Testis (tissue), 3 donors: ENCODE results near the gene LRP2. TPM values are rescaled to one million over a fixed set of nuclear protein-coding genes. Genes with fewer than 3 reads are reported as not detected.

Experiments used
- DNase-seq: peaks from one replicate; pipeline ENCODE4 v3.0.0-alpha.2; 2019
- H3K27ac ChIP-seq, 2 donors: fragments of 200-600 bp; sonication (generic); one replicate each; pipeline ENCODE4 v1.5.1; 2019
- H3K27me3 ChIP-seq: fragments of 200-600 bp; sonication (generic); one replicate; pipeline ENCODE4 v1.5.1; 2019
- H3K36me3 ChIP-seq: fragments of 200-600 bp; sonication (generic); one replicate; pipeline ENCODE4 v1.5.1; 2017; ENCODE audit warnings: low read depth; ENCODE audit errors: missing control alignments
- H3K4me1 ChIP-seq: fragments of 200-600 bp; sonication (generic); one replicate; pipeline ENCODE4 v1.5.1; 2019
- H3K4me3 ChIP-seq, 2 donors: fragments of 200-600 bp; sonication (generic); one replicate each; pipeline ENCODE4 v1.5.1; 2017 to 2019
- H3K9me3 ChIP-seq: fragments of 200-600 bp; sonication (generic); one replicate; pipeline ENCODE4 v1.5.1; 2017
- POLR2A ChIP-seq: fragments of 450-650 bp; IDR thresholded peaks from one replicate; pipeline ENCODE4 v1.6.1; 2017; ENCODE audit warnings: antibody characterized with exemption, mild to moderate bottlenecking, moderate library complexity
- WGBS, 2 donors: methylation state at CpG; one replicate each; pipeline ENCODE4 v1.1.5; 2018; 5-methylcytosine and 5-hydroxymethylcytosine counted together
- intact Hi-C: fragments of 100-400 bp; cut with DNase I; formaldehyde crosslinking; loops from one replicate; pipeline ENCODE4 v1.15.1; 2023; ENCODE audit warnings: low total_unique reads
- polyA plus RNA-seq: library from polyadenylated mRNA; stranded (reverse); fragments of 350-450 nt; fragmentation: Illumina TruSeq; extraction: RNeasy Lipid Tissue Mini Kit (QIAGEN cat#74804); gene quantifications from one replicate; pipeline ENCODE4 v1.2.3, GENCODE V29; 2014; ENCODE audit warnings: low read depth, low replicate concordance; ENCODE audit not compliant: insufficient read depth
- total RNA-seq, 2 donors: library from RNA; depleted of rRNA; stranded (reverse); fragments of >200 nt; gene quantifications; one replicate each; pipeline ENCODE4 v1.2.3, GENCODE V29; 2016
- TF ChIP-seq, protein P1 (sequence below), 3 experiments: fragments of 450-650 bp in 2 of 3; fragments of 200-600 bp in 1 of 3; sonication (generic) in 1 of 3; IDR thresholded peaks; one replicate each; pipeline ENCODE4 v1.5.1; 2016 to 2019; ENCODE audit warnings: antibody characterized with exemption in 3 of 3, mild to moderate bottlenecking in 2 of 3, moderate library complexity in 1 of 3

The LRP2 gene
- total and polyA plus RNA-seq, 3 donors from 2014 or later = 3.0 to 9.3 (median 4.1) TPM

DNA sequence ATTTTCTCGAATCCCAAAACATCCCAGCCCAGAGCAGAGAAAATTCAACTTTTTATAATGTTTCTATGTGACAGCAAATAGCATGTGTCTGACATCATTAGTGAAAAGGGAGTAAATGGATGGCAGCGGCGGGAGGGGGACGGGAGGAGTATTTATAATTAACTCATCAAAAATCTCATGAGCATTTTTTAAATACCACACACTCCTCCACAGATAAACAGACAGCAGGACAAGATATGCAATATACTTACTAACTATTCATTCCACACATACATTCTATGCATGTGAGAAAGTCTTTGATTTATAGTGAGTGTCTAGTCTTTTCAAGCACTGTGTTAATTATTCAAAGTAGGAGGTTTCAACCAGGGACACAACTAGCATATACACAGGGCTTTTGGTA is 107.6 kb downstream of the LRP2 start:
- no peaks in the 10 kb centered on the region for H3K36me3 ChIP-seq
- TF ChIP-seq POLR2A = no peak
- TF ChIP-seq, protein P1, sequence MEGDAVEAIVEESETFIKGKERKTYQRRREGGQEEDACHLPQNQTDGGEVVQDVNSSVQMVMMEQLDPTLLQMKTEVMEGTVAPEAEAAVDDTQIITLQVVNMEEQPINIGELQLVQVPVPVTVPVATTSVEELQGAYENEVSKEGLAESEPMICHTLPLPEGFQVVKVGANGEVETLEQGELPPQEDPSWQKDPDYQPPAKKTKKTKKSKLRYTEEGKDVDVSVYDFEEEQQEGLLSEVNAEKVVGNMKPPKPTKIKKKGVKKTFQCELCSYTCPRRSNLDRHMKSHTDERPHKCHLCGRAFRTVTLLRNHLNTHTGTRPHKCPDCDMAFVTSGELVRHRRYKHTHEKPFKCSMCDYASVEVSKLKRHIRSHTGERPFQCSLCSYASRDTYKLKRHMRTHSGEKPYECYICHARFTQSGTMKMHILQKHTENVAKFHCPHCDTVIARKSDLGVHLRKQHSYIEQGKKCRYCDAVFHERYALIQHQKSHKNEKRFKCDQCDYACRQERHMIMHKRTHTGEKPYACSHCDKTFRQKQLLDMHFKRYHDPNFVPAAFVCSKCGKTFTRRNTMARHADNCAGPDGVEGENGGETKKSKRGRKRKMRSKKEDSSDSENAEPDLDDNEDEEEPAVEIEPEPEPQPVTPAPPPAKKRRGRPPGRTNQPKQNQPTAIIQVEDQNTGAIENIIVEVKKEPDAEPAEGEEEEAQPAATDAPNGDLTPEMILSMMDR (IDR thresholded peaks at IDR 0.05) = no peak
- no peak overlapping the region for H3K4me3 ChIP-seq
- H3K9me3 ChIP-seq = no peaks in the 10 kb centered on the region
- no peak overlapping the region for H3K27ac ChIP-seq
- no peak for DNase-seq
- intact Hi-C loops = no loop called here
- WGBS, 2 donors = 46 to 47% methylated on average over 4 of the region's 4 CpGs
- H3K27me3 ChIP-seq = no peaks in the 10 kb centered on the region
- H3K4me1 ChIP-seq = no peaks in the 10 kb centered on the region

- no peak for TF ChIP-seq POLR2A
- TF ChIP-seq, protein P1 (IDR thresholded peaks at IDR 0.05) = no peak
- DNase-seq = no peak
- intact Hi-C loops = no loop called here
- Histone ChIP-seq H3K27me3 (no peaks in the 10 kb centered on the region), H3K9me3 (no peaks in the 10 kb centered on the region), H3K36me3 (no peaks in the 10 kb centered on the region), H3K27ac (no peak overlapping the region), H3K4me1 (no peaks in the 10 kb centered on the region), H3K4me3 (no peak overlapping the region)
- WGBS, 2 donors = 89 to 91% methylated on average over 4 of the region's 4 CpGs
Observed at GRCh38 chr2:169247211-169247610, 115.1 kb downstream of the LRP2 start.

GRCh38 chr2:169240405-169240804 is 121.9 kb downstream of the LRP2 start:
- TF ChIP-seq, protein P1 (IDR thresholded peaks at IDR 0.05) = no peak
- TF ChIP-seq POLR2A = no peak
- Histone ChIP-seq H3K4me3 (no peak overlapping the region), H3K27me3 (no peaks in the 10 kb centered on the region), H3K9me3 (no peaks in the 10 kb centered on the region), H3K27ac (no peak overlapping the region), H3K4me1 (no peaks in the 10 kb centered on the region), H3K36me3 (no peaks in the 10 kb centered on the region)
- intact Hi-C loops = no loop called here
- DNase-seq = no peak
- WGBS, 2 donors = 90 to 96% methylated on average over 1 of the region's 1 CpG

DNA sequence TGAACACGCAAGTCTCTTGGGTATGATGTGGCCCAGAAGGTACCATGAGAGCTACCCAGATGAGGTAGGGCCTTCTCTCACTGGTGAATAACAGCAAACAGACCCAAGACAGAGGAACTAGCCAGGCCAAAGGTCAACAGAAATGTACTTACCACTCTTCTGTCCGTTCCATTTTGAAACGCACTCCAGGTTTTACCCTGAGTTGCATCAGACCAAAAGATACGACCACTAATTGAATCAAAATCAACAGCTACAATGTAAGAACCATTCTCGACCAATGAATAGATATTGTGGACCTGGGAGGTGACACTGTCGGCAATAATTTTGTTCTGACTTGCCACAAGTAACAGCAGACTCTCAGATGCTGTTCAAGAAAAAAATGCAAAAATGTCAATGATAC is 124.4 kb downstream of the LRP2 start:
- no peaks in the 10 kb centered on the region for H3K9me3 ChIP-seq
- no peak overlapping the region for H3K4me3 ChIP-seq
- no peaks in the 10 kb centered on the region for H3K27me3 ChIP-seq
- no peaks in the 10 kb centered on the region for H3K36me3 ChIP-seq
- no peaks in the 10 kb centered on the region for H3K4me1 ChIP-seq
- DNase-seq = no peak
- intact Hi-C loops = no loop called here
- WGBS, 2 donors = 80 to 83% methylated on average over 6 of the region's 6 CpGs
- no peak for TF ChIP-seq POLR2A
- TF ChIP-seq, protein P1 (IDR thresholded peaks at IDR 0.05) = no peak
- H3K27ac ChIP-seq = no peak overlapping the region

DNA sequence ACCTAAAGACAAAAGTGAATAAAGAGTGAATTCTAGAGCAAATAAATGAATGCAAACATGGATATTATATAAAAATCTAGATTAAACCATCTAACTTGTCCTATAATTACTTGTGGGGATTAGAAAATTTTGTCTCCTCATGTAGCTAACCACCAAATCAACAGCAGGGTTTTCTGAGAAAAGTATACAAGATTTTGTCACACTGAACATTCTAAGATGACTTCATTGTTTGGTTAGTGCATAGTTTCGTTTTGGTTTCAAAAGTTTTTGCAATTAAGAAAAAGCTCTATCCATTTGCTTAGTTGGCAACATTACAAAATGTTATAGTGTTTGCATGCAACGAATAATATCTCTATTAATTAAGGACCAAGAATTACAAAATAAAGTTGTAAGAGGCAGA is 125.0 kb downstream of the LRP2 start:
- Histone ChIP-seq H3K4me3 (no peak overlapping the region), H3K4me1 (no peaks in the 10 kb centered on the region), H3K27me3 (no peaks in the 10 kb centered on the region), H3K27ac (no peak overlapping the region), H3K36me3 (no peaks in the 10 kb centered on the region), H3K9me3 (no peaks in the 10 kb centered on the region)
- DNase-seq = no peak
- intact Hi-C loops = no loop called here
- 56 to 60% methylated on average over 2 of the region's 2 CpGs for WGBS, 2 donors
- no peak for TF ChIP-seq POLR2A
- TF ChIP-seq, protein P1 (IDR thresholded peaks at IDR 0.05) = no peak
